H9 (cell line): ENCODE data around the gene NDUFAF2. TPM values are rescaled to one million over a fixed set of nuclear protein-coding genes. Genes with fewer than 3 reads are reported as not detected.

ENCODE experiments used
- DNase-seq: peaks from one replicate; pipeline ENCODE4 v3.0.0-alpha.2; 2017
- H2AFZ ChIP-seq: one replicate; pipeline ENCODE4 v1.6.1; 2013; ENCODE audit warnings: mild to moderate bottlenecking, low read length, control low read depth, moderate library complexity
- H2AK5ac ChIP-seq: 2 replicates; pipeline ENCODE4 v1.6.1; 2013; ENCODE audit warnings: low read length, control low read depth, mixed read lengths; ENCODE audit not compliant: insufficient read length
- H2BK120ac ChIP-seq: one replicate; pipeline ENCODE4 v1.6.1; 2013; ENCODE audit warnings: low read depth, mild to moderate bottlenecking, low read length, control low read depth, inconsistent platforms; ENCODE audit not compliant: poor library complexity, severe bottlenecking
- H2BK12ac ChIP-seq: 2 replicates; pipeline ENCODE4 v1.6.1; 2013; ENCODE audit warnings: low read length, control low read depth, mixed read lengths, low read depth; ENCODE audit not compliant: insufficient read length
- H2BK15ac ChIP-seq: 2 replicates; pipeline ENCODE4 v1.6.1; 2013; ENCODE audit warnings: low read depth, low read length, control low read depth
- H2BK20ac ChIP-seq: one replicate; pipeline ENCODE4 v1.6.1; 2013; ENCODE audit warnings: low read depth, mild to moderate bottlenecking, low read length, control low read depth, inconsistent platforms; ENCODE audit not compliant: poor library complexity, severe bottlenecking
- H2BK5ac ChIP-seq: 2 replicates; pipeline ENCODE4 v1.6.1; 2013; ENCODE audit warnings: low read length, control low read depth, mixed read lengths; ENCODE audit not compliant: insufficient read length
- H3K14ac ChIP-seq: 2 replicates; pipeline ENCODE4 v1.6.1; 2013; ENCODE audit warnings: low read length, control low read depth; ENCODE audit not compliant: insufficient read depth
- H3K18ac ChIP-seq: 2 replicates; pipeline ENCODE4 v1.6.1; 2013; ENCODE audit warnings: low read depth, mild to moderate bottlenecking, mixed read lengths, low read length, control low read depth; ENCODE audit not compliant: insufficient read length
- H3K23ac ChIP-seq: 2 replicates; pipeline ENCODE4 v1.6.1; 2013; ENCODE audit warnings: low read length, control low read depth, mixed read lengths, low read depth; ENCODE audit not compliant: insufficient read length
- H3K23me2 ChIP-seq: 2 replicates; pipeline ENCODE4 v1.6.1; 2013; ENCODE audit warnings: low read depth, mild to moderate bottlenecking, mixed read lengths, low read length, control low read depth; ENCODE audit not compliant: insufficient read length, poor library complexity, severe bottlenecking
- H3K27ac ChIP-seq: 2 replicates; pipeline ENCODE4 v1.5.1; 2013; ENCODE audit warnings: low read length, control low read depth, mixed read lengths, low read depth; ENCODE audit not compliant: insufficient read length
- H3K27me3 ChIP-seq: 2 replicates; pipeline ENCODE4 v1.6.1; 2013; ENCODE audit warnings: low read length, control low read depth, inconsistent platforms; ENCODE audit not compliant: insufficient read depth
- H3K4ac ChIP-seq: 2 replicates; pipeline ENCODE4 v1.6.1; 2013; ENCODE audit warnings: low read depth, mild to moderate bottlenecking, control low read depth, inconsistent platforms, low read length, moderate library complexity
- H3K4me1 ChIP-seq: 2 replicates; pipeline ENCODE4 v1.6.1; 2013; ENCODE audit warnings: low read length, control low read depth, inconsistent platforms; ENCODE audit not compliant: insufficient read depth
- H3K4me2 ChIP-seq: 2 replicates; pipeline ENCODE4 v1.6.1; 2013; ENCODE audit warnings: low read length, control low read depth, mixed read lengths; ENCODE audit not compliant: insufficient read length, insufficient read depth
- H3K56ac ChIP-seq: 2 replicates; pipeline ENCODE4 v1.6.1; 2013; ENCODE audit warnings: low read depth, mild to moderate bottlenecking, mixed read lengths, low read length, control low read depth; ENCODE audit not compliant: insufficient read length
- H3K79me1 ChIP-seq: 2 replicates; pipeline ENCODE4 v1.6.1; 2013; ENCODE audit warnings: low read depth, mild to moderate bottlenecking, moderate library complexity, low read length, control low read depth, inconsistent platforms; ENCODE audit not compliant: insufficient read depth, poor library complexity, severe bottlenecking
- H3K79me2 ChIP-seq: 2 replicates; pipeline ENCODE4 v1.6.1; 2013; ENCODE audit warnings: low read length, control low read depth, inconsistent platforms; ENCODE audit not compliant: insufficient read depth
- H3K9ac ChIP-seq: 2 replicates; pipeline ENCODE4 v1.6.1; 2013; ENCODE audit warnings: low read length, control low read depth, mixed read lengths; ENCODE audit not compliant: insufficient read length; ENCODE audit errors: extremely low read depth
- H3K9me3 ChIP-seq: one replicate; pipeline ENCODE4 v1.6.1; 2013; ENCODE audit warnings: low read depth, low read length, inconsistent platforms; ENCODE audit not compliant: control insufficient read depth
- H3T11ph ChIP-seq: one replicate; pipeline ENCODE4 v1.6.1; 2013; ENCODE audit warnings: mild to moderate bottlenecking, low read length, control low read depth, inconsistent platforms
- H4K20me1 ChIP-seq: one replicate; pipeline ENCODE4 v1.6.1; 2013; ENCODE audit not compliant: control insufficient read depth, insufficient read length, insufficient read depth
- H4K5ac ChIP-seq: 2 replicates; pipeline ENCODE4 v1.6.1; 2013; ENCODE audit warnings: low read depth, mild to moderate bottlenecking, mixed read lengths, low read length, control low read depth; ENCODE audit not compliant: insufficient read length
- H4K8ac ChIP-seq: replicated peaks from 2 replicates; pipeline ENCODE4 v1.6.1; 2013; ENCODE audit warnings: low read length, control low read depth, mixed read lengths, low read depth; ENCODE audit not compliant: insufficient read length
- H4K91ac ChIP-seq: 2 replicates; pipeline ENCODE4 v1.6.1; 2013; ENCODE audit warnings: low read depth, mild to moderate bottlenecking, moderate library complexity, mixed read lengths, low read length, control low read depth; ENCODE audit not compliant: insufficient read length
- H3K27ac Mint-ChIP-seq, 3 experiments: 2 replicates in 2 of 3; 3 replicates in 1 of 3; pipeline ENCODE4 v1.8.0; 2020 to 2021; ENCODE audit warnings: mixed read lengths in 3 of 3, mild to moderate bottlenecking in 1 of 3, moderate library complexity in 1 of 3
- H3K27me3 Mint-ChIP-seq: 2 replicates; pipeline ENCODE4 v1.8.0; 2021; ENCODE audit warnings: low read depth, mild to moderate bottlenecking, moderate library complexity, mixed read lengths
- H3K36me3 Mint-ChIP-seq, 3 experiments: 2 replicates in 2 of 3; 3 replicates in 1 of 3; pipeline ENCODE4 v1.8.0; 2020 to 2021; ENCODE audit warnings: low read depth in 3 of 3, mixed read lengths in 3 of 3; ENCODE audit not compliant: insufficient read depth in 1 of 3
- H3K4me1 Mint-ChIP-seq, 2 experiments: 2 replicates each; pipeline ENCODE4 v1.8.0; 2020; ENCODE audit warnings: mixed read lengths in 2 of 2
- H3K4me3 Mint-ChIP-seq, 2 experiments: 2 replicates in 1 of 2; 3 replicates in 1 of 2; pipeline ENCODE4 v1.8.0; 2020 to 2021; ENCODE audit warnings: mild to moderate bottlenecking in 2 of 2, mixed read lengths in 2 of 2, moderate library complexity in 1 of 2
- H3K9me3 Mint-ChIP-seq, 2 experiments: 2 replicates in 1 of 2; 3 replicates in 1 of 2; pipeline ENCODE4 v1.8.0; 2020; ENCODE audit warnings: mild to moderate bottlenecking in 2 of 2, mixed read lengths in 2 of 2, moderate library complexity in 1 of 2
- WGBS: extraction: QIAGEN DNeasy Blood & Tissue Kit; methylation state at CpG from one replicate; pipeline ENCODE4 v1.1.7; 2013; ENCODE audit warnings: missing lambda C conversion rate, low lambda C conversion rate, mixed read lengths; ENCODE audit not compliant: insufficient read length; ENCODE audit errors: extremely low coverage; 5-methylcytosine and 5-hydroxymethylcytosine counted together
- total RNA-seq: library from RNA; stranded (reverse); gene quantifications from 2 replicates; pipeline ENCODE4 v1.2.1, GENCODE V29; 2021
- TF ChIP-seq, protein P1 (sequence below): fragments of 200-600 bp; sonication (generic); conservative IDR thresholded peaks from 3 replicates; pipeline ENCODE4 v1.8.0; 2021; ENCODE audit warnings: antibody characterized with exemption, mild to moderate bottlenecking

NDUFAF2 gene
- total RNA-seq, 1 experiment from 2014 or later = 31.4 TPM

DNA sequence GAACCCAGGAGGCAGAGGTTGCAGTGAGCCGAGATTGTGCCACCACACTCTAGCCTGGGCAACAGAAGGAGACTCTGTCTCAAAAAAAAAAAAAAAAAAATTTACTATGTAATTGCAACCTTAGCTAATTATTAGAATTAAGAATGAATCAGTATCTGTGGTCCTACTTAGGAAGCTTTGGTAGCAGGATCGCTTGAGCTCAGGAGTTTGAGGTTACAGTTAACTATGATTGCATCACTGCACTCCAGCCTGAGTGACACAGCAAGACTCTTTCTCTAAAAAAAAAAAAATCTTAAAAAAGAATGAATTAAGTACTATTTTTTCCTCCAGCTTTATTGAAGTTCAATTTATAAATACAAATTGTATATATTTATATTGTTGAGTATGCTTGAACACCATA lies 16.7 kb downstream of the NDUFAF2 start:
- no peak overlapping the region for H2BK20ac ChIP-seq
- H2BK15ac ChIP-seq = no peak overlapping the region
- TF ChIP-seq, protein P1, sequence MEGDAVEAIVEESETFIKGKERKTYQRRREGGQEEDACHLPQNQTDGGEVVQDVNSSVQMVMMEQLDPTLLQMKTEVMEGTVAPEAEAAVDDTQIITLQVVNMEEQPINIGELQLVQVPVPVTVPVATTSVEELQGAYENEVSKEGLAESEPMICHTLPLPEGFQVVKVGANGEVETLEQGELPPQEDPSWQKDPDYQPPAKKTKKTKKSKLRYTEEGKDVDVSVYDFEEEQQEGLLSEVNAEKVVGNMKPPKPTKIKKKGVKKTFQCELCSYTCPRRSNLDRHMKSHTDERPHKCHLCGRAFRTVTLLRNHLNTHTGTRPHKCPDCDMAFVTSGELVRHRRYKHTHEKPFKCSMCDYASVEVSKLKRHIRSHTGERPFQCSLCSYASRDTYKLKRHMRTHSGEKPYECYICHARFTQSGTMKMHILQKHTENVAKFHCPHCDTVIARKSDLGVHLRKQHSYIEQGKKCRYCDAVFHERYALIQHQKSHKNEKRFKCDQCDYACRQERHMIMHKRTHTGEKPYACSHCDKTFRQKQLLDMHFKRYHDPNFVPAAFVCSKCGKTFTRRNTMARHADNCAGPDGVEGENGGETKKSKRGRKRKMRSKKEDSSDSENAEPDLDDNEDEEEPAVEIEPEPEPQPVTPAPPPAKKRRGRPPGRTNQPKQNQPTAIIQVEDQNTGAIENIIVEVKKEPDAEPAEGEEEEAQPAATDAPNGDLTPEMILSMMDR = no peak
- WGBS = no CpG with 5 or more reads among the region's 2 CpGs
- no peak overlapping the region for H3K27ac Mint-ChIP-seq
- no peak overlapping the region for H3K4me2 ChIP-seq
- no peaks in the 10 kb centered on the region for H4K20me1 ChIP-seq
- H3K23ac ChIP-seq = no peak overlapping the region
- H3K79me2 ChIP-seq = peaks cover 1% of the 10 kb centered on the region; the same call in 1 of the 2 replicates
- DNase-seq = no peak
- H3K4me1 ChIP-seq = no peaks in the 10 kb centered on the region
- H3K9me3 Mint-ChIP-seq = peaks cover 0 to 17% of the 10 kb centered on the region in 2 experiments; a peak in 3 of 5 replicates
- H3K4me1 Mint-ChIP-seq = no peaks in the 10 kb centered on the region
- no peak overlapping the region for H3K9ac ChIP-seq
- no peak overlapping the region for H4K8ac ChIP-seq
- H2AK5ac ChIP-seq = no peak overlapping the region
- H3K36me3 Mint-ChIP-seq = peaks cover 0 to 16% (median 0%) of the 10 kb centered on the region in 3 experiments; a peak in 3 of 7 replicates
- H3K79me1 ChIP-seq = peaks cover 3% of the 10 kb centered on the region
- no peak overlapping the region for H4K91ac ChIP-seq
- H3K4ac ChIP-seq = no peak overlapping the region
- H2BK120ac ChIP-seq = no peak overlapping the region
- H2BK5ac ChIP-seq = no peak overlapping the region
- no peak overlapping the region for H3K18ac ChIP-seq
- H2AFZ ChIP-seq = no peak overlapping the region
- H3K14ac ChIP-seq = no peak overlapping the region
- no peaks in the 10 kb centered on the region for H3K9me3 ChIP-seq
- no peaks in the 10 kb centered on the region for H3K27me3 ChIP-seq
- H3T11ph ChIP-seq = no peak overlapping the region
- no peak overlapping the region for H3K4me3 Mint-ChIP-seq
- H4K5ac ChIP-seq = no peak overlapping the region
- H3K27me3 Mint-ChIP-seq = no peaks in the 10 kb centered on the region
- no peak overlapping the region for H3K27ac ChIP-seq
- no peak overlapping the region for H2BK12ac ChIP-seq
- no peaks in the 10 kb centered on the region for H3K23me2 ChIP-seq
- H3K56ac ChIP-seq = no peak overlapping the region
